ENCODE data around the gene PLA2G6. TPM values are rescaled to one million over a fixed set of nuclear protein-coding genes. Genes with fewer than 3 reads are reported as not detected.

PLA2G6 gene
- total and polyA plus RNA-seq, 9 of the 15 experiments (the other 6 are each of a cell fraction or from before 2014, with no cell fraction given), result 0.11 to 12.2 (median 9.7) TPM

- TF ChIP-seq E2F6 (IDR thresholded peaks at IDR 0.05; ENCODE audit: borderline replicate concordance in 1 of 2, extremely low read depth in 1 of 2, insufficient read depth in 1 of 2, insufficient read length in 1 of 2, low read depth in 1 of 2, low read length in 1 of 2, poor library complexity in 1 of 2, severe bottlenecking in 1 of 2) (no peak), JUNB (CRISPR knock-in tag; conservative IDR thresholded peaks at IDR 0.05) (no peak), KLF13 (tag; IDR thresholded peaks at IDR 0.05; ENCODE audit: borderline replicate concordance, low read depth) (no peak), JUND (IDR thresholded peaks at IDR 0.05; ENCODE audit: borderline replicate concordance, low read depth, low read length) (no peak), JUND (tag; IDR thresholded peaks at IDR 0.05; ENCODE audit: borderline replicate concordance, low read depth, low read length) (no peak), E2F1 (CRISPR knock-in tag; IDR thresholded peaks at IDR 0.05) (no peak)
These were observed 96.1 kb downstream of the PLA2G6 start (continued) for GRCh38 chr22:38085501-38085900.

- peaks cover 0 to 53% of the 10 kb centered on the region in 2 experiments; a peak in 2 of 5 replicates for H3K4me1 ChIP-seq (replicated peaks in 1 of 2; ENCODE audit: control insufficient read depth in 2 of 2, insufficient read depth in 2 of 2, low read length in 2 of 2)
- no peaks in the 10 kb centered on the region for H3K79me2 ChIP-seq (ENCODE audit: control insufficient read depth, insufficient read depth, low read length)
- no peak overlapping the region for H3K4me3 ChIP-seq
- no peak for DNase-seq (ENCODE audit: extremely low read depth in 1 of 4, low spot score in 3 of 4)
- ChIA-PET CTCF (ENCODE audit: low intra/inter-chr PET ratio) (no interaction called here), POLR2A (interaction anchor here (0.6 kb wide), 1 partner anchor 18 kb away, joined by 3 read pairs; no protein-coding TSS in a partner anchor)
- no peak for ATAC-seq
- 50% methylated on average over 12 of the region's 12 CpGs for WGBS (ENCODE audit: insufficient coverage, low coverage, missing lambda C conversion rate)
- H3K27ac ChIP-seq (ENCODE audit: extremely low read depth, low read depth, low read length), result no peak overlapping the region
- peaks cover 2 to 44% of the 10 kb centered on the region in 2 experiments; a peak in 2 of 5 replicates for H3K27me3 ChIP-seq (ENCODE audit: control insufficient read depth in 2 of 2, insufficient read depth in 2 of 2, low read length in 2 of 2)
- no peak overlapping the region for H2AFZ ChIP-seq (ENCODE audit: low read depth, low read length)
- in situ Hi-C loops (cut with MboI), result no loop called here
- BruUV-seq (replicated peaks), result no TSS peak
- intact Hi-C loops (cut with micrococcal nuclease), result no loop called here
- no peaks in the 10 kb centered on the region for H3K9me1 ChIP-seq (ENCODE audit: control insufficient read depth, insufficient read depth, low read length)
- no peaks in the 10 kb centered on the region for H3K36me3 ChIP-seq (ENCODE audit: control insufficient read depth, insufficient read depth, low read length)
- TF ChIP-seq SMARCA5 (IDR thresholded peaks at IDR 0.05) (no peak), DACH1 (IDR thresholded peaks at IDR 0.05; ENCODE audit: partially characterized antibody) (no peak), ZNF444 (CRISPR knock-in tag; IDR thresholded peaks at IDR 0.05) (no peak), RAD21 (CRISPR knock-in tag; conservative IDR thresholded peaks at IDR 0.05 in 1 of 2, IDR thresholded peaks at IDR 0.05 in 1 of 2) (no peak), ZBTB12 (CRISPR knock-in tag; IDR thresholded peaks at IDR 0.05) (no peak), L3MBTL2 (IDR thresholded peaks at IDR 0.05) (no peak), HEY1 (CRISPR knock-in tag; IDR thresholded peaks at IDR 0.05; ENCODE audit: borderline replicate concordance) (no peak), SETDB1 (IDR thresholded peaks at IDR 0.05; ENCODE audit: low read length) (no peak), GATAD2B (IDR thresholded peaks at IDR 0.05; ENCODE audit: borderline replicate concordance) (no peak), ASH1L (IDR thresholded peaks at IDR 0.05; ENCODE audit: borderline replicate concordance, low read depth, partially characterized antibody) (no peak)
- no peak for FAIRE-seq
- no peak overlapping the region for H3K9ac ChIP-seq (ENCODE audit: insufficient read depth in 1 of 2, low read depth in 2 of 2, low read length in 2 of 2)
- no peak overlapping the region for H3K4me2 ChIP-seq (ENCODE audit: insufficient read depth, low read length)
- H4K20me1 ChIP-seq (replicated peaks; ENCODE audit: control insufficient read depth, insufficient read depth, low read length), result no peaks in the 10 kb centered on the region
- H3K9me3 ChIP-seq (replicated peaks; ENCODE audit: control insufficient read depth, insufficient read depth, low read depth, low read length), result no peaks in the 10 kb centered on the region
These were observed 96.6 kb downstream of the PLA2G6 start for GRCh38 chr22:38085056-38085455.

Measured in K562 (cell line).